ENCODE data around the gene GDI2.

GRCh38 chr10:5832946-5833345 lies 19.7 kb upstream of the GDI2 start:
- TF ChIP-seq CTCF (IDR thresholded peaks at IDR 0.05) (no peak), POLR2A (IDR thresholded peaks at IDR 0.05) (no peak)

All from adrenal gland (tissue), 5 donors.